OCI-M2 (cell line): Measurements from ENCODE around the gene SPDYC.

Experiments
- DNase-seq: peaks from one replicate; lab custom pipeline; 2025; ENCODE audit not compliant: unreplicated experiment; lab: John Stamatoyannopoulos, UW

SPDYC gene

GRCh38 chr11:65218446-65218845 lies 48.4 kb downstream of the SPDYC start:
- no peak for DNase-seq

GRCh38 chr11:65219930-65220213 lies 49.8 kb downstream of the SPDYC start:
- no peak for DNase-seq

DNA sequence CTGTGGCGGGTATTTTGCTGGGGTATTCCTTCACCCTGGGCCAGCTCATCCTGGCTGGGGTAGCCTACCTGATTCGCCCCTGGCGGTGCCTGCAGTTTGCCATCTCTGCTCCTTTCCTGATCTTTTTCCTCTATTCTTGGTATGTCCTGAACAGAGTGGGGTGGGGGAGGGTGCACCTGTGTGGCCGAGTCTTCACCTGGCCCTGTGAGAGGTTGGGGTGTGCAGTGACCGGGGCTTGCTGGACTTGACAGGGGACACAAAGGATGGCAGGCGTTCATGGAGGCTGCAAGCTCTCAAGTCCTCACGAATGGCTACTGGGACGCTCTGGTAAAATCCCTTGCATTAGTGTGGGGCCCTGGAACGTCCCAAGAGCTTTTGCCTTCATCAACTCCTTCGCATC lies 51.0 kb downstream of the SPDYC start:
- DNase-seq: no peak
